GM21717 (cell line): Measurements from ENCODE around the gene MRPL53.

Experiments used
- ATAC-seq: cut with Tn5 transposase; IDR thresholded peaks from one replicate; pipeline ENCODE4 v1.9.1; 2021; ENCODE audit warnings: mild to moderate bottlenecking, moderate library complexity; ENCODE audit not compliant: unreplicated experiment

The MRPL53 gene

DNA sequence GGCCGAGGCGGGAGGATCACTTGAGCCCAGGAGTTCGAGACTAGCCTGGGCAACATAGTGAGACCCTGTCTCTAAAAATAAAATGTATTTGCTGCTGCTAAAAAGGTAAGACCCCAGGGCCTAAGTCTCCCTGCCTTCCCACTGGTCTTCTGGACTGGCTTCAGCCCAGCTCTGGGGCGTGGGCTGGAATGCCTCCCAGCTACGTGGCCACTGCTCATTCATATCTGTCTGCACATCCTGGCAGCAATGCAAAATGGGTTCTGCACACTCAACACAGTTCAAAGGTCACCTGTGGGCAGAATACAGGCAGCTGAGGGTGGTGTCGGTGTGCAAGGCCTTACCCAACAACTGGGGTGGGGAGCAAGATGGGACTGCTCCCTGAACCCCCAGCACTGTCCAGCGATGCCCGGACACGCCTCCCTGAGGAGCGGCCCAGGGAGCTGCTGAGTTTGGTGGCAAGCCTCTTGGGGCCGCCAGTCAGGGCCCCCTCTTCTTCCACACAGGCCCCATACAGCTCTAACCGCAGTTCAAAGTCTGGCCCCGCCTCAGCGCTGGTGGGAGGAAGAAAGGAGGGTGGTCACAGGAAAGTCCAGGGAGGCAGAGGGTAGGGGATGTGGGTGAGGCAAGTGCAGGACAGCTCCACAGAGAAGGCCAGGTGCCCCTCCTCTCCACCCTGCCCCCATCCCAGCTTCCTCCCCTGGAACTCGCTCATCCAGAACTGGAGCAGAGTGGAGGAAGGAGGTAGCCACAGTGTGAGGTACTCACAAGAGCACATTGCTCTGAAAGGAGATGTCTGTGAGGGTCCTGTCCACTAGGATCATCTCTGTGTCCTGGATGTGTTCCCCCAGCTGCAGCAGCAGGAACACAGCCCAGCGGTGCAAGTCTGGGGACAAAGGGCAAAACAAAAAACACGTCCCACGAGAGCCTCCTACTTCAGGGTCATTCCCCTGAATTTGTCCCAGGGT is 42.7 kb downstream of the MRPL53 start:
- no peak for ATAC-seq

DNA sequence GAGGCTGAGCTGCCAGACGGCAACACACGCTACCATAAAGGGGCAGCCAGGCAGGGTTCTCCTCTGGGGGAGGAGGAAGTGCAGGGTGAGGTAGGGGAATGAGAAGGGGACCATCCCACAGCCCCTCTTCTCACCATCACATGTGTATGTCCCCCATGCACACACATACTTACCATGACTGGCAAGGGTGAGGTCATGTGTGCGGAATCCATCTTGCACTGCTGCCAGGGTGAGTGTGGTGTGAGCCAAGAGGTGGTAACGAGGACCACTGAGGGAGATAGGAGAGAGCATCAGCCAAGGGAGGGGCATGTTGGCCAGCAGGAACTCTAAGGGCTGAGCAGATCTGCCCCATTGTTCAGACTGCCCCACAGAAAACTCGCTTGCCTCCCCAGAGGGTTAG is 43.8 kb downstream of the MRPL53 start:
- no peak for ATAC-seq

GRCh38 chr2:74427551-74427950 is 44.9 kb downstream of the MRPL53 start:
- ATAC-seq = no peak

DNA sequence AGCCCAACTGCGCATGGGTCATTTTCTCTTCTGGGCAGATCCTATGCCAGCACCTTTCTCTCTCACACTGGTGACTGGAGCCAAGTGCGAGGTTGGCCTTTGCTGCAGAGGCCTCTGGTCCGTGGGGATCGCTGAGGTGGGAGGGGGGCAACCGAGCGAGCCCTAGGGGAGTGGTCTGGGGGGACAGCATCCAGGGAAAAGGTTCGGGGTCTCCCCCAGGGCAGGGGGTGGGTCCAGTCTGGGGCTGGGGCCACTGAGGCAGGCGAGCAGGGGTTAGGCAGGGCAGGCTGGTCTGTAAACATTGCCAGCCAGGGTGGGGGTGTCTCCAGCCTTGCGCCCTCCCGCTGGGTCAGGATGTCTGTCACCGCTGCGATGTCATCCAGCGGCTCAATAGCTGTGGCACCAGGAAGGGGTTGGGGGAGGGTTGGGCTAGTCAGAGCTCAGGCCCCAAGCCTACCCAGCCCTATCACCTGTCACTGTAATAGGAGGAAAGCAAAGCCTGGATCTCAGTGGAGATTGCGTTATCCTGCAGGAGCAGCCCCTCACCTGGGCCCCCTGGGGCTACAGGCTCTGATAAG is 46.2 kb downstream of the MRPL53 start:
- ATAC-seq = no peak

DNA sequence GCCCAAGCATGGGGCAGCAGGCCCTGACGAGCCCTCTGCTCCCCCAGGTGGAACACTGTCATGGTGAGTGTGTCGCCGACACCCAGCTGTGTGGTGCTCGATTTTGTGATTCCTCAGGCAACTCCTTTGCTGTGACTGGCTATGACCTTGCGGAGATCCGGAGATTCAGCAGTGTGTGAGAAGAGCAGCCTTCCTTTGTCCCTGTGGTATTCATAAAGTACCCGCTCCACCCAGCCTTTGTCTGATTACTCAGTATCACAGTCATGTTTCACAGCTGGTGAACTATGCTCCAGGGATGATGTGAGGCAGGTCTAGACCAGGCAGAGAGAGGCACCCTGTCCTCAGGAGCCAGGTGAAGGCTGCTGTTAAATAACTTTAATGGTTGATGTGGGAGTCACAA is 47.0 kb downstream of the MRPL53 start:
- ATAC-seq = no peak

DNA sequence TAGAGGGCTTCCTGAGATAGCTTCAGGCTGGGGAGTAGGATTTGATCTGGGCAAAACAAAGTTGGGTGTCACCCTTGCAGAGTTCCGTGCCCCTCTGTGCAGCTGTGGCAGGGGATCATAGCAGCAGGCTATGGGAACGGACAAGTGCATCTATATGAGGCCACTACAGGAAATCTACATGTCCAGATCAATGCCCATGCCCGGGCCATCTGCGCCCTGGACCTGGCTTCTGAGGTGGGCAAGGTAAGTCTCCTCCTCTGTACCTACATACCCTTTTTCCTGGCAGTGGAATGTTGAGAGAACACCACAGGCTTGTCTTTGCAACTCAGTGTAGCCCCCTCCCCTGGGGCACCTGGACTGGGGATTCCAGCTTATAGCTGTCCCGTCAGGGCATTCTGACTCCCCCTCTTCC is 47.5 kb downstream of the MRPL53 start:
- no peak for ATAC-seq

- no peak for ATAC-seq
These were observed 48.1 kb downstream of the MRPL53 start for GRCh38 chr2:74424139-74424992.

GRCh38 chr2:74423231-74424095 is 49.0 kb downstream of the MRPL53 start:
- ATAC-seq = no peak
